HG03565 (cell line): ENCODE results near the gene GFRA1.
"Not testable (repeated sequence)": the region's sequence is repeated elsewhere in the genome, so short reads cannot be mapped to it uniquely, and the experiment has no call there.

Experiments used
- ATAC-seq: cut with Tn5 transposase; IDR thresholded peaks from one replicate; pipeline ENCODE4 v1.9.1; 2021; ENCODE audit warnings: mild to moderate bottlenecking, moderate library complexity; ENCODE audit not compliant: unreplicated experiment

Gene GFRA1

GRCh38 chr10:116043861-116044260 lies 229.1 kb downstream of the GFRA1 start:
- ATAC-seq = no peak

GRCh38 chr10:116043304-116043703 lies 229.7 kb downstream of the GFRA1 start:
- no peak for ATAC-seq

- no peak for ATAC-seq
Measured at GRCh38 chr10:116041948-116042347, 231.1 kb downstream of the GFRA1 start.

- ATAC-seq = no peak
Measured at GRCh38 chr10:116039612-116040011, 233.4 kb downstream of the GFRA1 start.

GRCh38 chr10:116038259-116038658 lies 234.7 kb downstream of the GFRA1 start:
- no peak for ATAC-seq

GRCh38 chr10:116035406-116035805 lies 237.6 kb downstream of the GFRA1 start:
- not testable (repeated sequence) for ATAC-seq

GRCh38 chr10:116030576-116030975 lies 242.4 kb downstream of the GFRA1 start:
- no peak for ATAC-seq

- no peak for ATAC-seq
Measured at GRCh38 chr10:116029826-116030225, 243.2 kb downstream of the GFRA1 start.

GRCh38 chr10:116027355-116027754 lies 245.7 kb downstream of the GFRA1 start:
- ATAC-seq = no peak

- ATAC-seq = no peak
Measured at GRCh38 chr10:116026725-116027124, 246.3 kb downstream of the GFRA1 start.

- no peak for ATAC-seq
Measured at GRCh38 chr10:116026315-116026714, 246.7 kb downstream of the GFRA1 start.

- ATAC-seq = no peak
Measured at GRCh38 chr10:116024271-116024878, 248.6 kb downstream of the GFRA1 start.

GRCh38 chr10:116017405-116017804 lies 255.6 kb downstream of the GFRA1 start:
- ATAC-seq = no peak

- ATAC-seq = no peak
Measured at GRCh38 chr10:116015583-116016333, 257.2 kb downstream of the GFRA1 start.

GRCh38 chr10:116014871-116015582 lies 258.0 kb downstream of the GFRA1 start:
- peak; percentile 77 for ATAC-seq

- ATAC-seq = no peak
Measured at GRCh38 chr10:116014326-116014725, 258.7 kb downstream of the GFRA1 start.

GRCh38 chr10:116011929-116012328 lies 261.1 kb downstream of the GFRA1 start:
- no peak for ATAC-seq

GRCh38 chr10:116007256-116007891 lies 265.6 kb downstream of the GFRA1 start:
- ATAC-seq = no peak
